Measurements from ENCODE around the gene MYL5.

The MYL5 gene

DNA sequence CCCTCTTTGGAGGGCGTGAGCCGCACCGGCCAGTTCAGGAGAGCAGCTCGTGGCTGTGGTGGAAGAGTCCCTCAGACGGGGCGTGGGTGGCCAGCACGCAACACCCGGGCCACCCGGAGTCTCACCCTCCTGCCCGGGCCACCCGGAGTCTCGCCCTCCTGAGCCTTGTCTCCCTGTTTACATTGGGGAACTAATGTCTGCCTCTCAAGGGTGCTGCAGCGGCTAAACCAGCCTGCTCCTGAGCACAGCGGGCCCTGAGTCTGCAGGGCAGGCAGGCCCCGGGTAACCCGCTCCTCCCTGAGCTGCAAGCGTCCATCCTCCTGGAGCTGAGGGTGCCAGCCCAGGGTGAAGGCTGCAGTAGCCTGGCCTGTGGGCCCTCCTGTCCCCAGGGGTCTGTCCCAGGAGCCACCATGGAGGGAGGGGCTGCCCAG, 46.0 kb upstream of the MYL5 start:
- DNase-seq, result no peak
- no peak overlapping the region for H3K27ac ChIP-seq (ENCODE audit: insufficient read depth in 1 of 2, low read depth in 1 of 2, low read length in 2 of 2, poor library complexity in 1 of 2, severe bottlenecking in 2 of 2)
- H3K36me3 ChIP-seq (ENCODE audit: control insufficient read depth in 4 of 4, insufficient read depth in 4 of 4, low read length in 3 of 4), result no peaks in the 10 kb centered on the region
- POLR2A ChIA-PET, result no interaction called here
- peaks cover 0 to 18% (median 3%) of the 10 kb centered on the region in 5 experiments for H3K27me3 ChIP-seq (replicated peaks in 2 of 5; ENCODE audit: control insufficient read depth in 4 of 5, insufficient read depth in 5 of 5, low read length in 4 of 5)
- H3K9me3 ChIP-seq (ENCODE audit: control extremely low read depth in 1 of 5, control insufficient read depth in 4 of 5, insufficient read depth in 2 of 5, low read depth in 1 of 5, low read length in 4 of 5), result peaks cover 0 to 12% (median 6%) of the 10 kb centered on the region in 5 experiments
- peaks cover 0 to 4% (median 0%) of the 10 kb centered on the region in 4 experiments for H3K4me1 ChIP-seq (ENCODE audit: control extremely low read depth in 1 of 4, control insufficient read depth in 4 of 4, insufficient read depth in 4 of 4, low read length in 3 of 4)
- whole genome bisulfite sequencing (ENCODE audit: insufficient coverage), result 100% methylated on average over 5 of the region's 17 CpGs
- no peak overlapping the region for H3K4me3 ChIP-seq (ENCODE audit: control insufficient read depth in 1 of 7, extremely low read depth in 1 of 7, insufficient read depth in 4 of 7, low read depth in 2 of 7, low read length in 6 of 7)
- CTCF ChIA-PET, result no interaction called here

DNA sequence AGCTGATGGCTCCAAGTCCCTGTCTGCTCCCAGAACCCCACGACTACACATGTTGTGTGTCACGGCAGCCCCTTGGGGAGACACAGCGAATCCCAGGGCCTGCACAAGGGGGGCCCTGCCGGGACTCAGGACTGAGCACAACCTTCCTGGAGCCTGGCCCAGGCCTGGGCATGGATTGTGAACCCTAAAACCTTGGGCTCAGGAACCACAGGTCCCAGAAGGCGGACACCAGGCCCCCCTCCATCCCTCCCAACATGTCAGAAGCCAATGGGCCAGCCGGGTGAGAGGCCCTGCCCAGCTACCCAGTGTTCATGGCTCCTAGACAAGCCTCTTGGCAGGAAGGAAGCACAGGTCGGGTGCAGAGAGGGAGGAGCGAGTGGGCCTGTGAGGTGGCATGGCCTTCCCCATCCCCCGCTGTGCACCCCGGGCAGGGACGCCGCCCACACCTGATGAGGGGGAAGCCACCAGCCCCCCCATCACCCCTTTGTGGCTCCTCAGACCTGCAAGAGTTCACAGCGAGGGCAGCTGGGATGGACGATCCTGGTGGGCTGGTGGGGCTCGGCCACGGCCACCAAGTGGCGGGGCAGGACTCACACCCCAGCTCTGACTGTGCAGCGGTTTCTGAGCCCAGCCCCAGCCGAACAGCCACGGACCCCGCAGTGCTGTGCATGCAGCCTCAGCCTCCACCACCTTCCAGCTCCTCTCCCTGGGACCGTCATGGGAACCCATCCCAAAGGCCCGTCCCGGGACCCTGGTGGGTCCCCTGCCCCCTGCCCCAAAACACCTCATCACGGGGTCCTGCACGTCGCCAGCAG, 45.3 kb upstream of the MYL5 start:
- CTCF ChIA-PET, result no interaction called here
- Histone ChIP-seq H3K4me1 (ENCODE audit: control extremely low read depth in 1 of 4, control insufficient read depth in 4 of 4, insufficient read depth in 4 of 4, low read length in 3 of 4) (peaks cover 0 to 4% (median 0%) of the 10 kb centered on the region in 4 experiments), H3K27ac (ENCODE audit: insufficient read depth in 1 of 2, low read depth in 1 of 2, low read length in 2 of 2, poor library complexity in 1 of 2, severe bottlenecking in 2 of 2) (no peak overlapping the region), H3K4me3 (ENCODE audit: control insufficient read depth in 1 of 7, extremely low read depth in 1 of 7, insufficient read depth in 4 of 7, low read depth in 2 of 7, low read length in 6 of 7) (no peak overlapping the region), H3K27me3 (replicated peaks in 2 of 5; ENCODE audit: control insufficient read depth in 4 of 5, insufficient read depth in 5 of 5, low read length in 4 of 5) (peaks cover 0 to 16% (median 3%) of the 10 kb centered on the region in 5 experiments), H3K9me3 (ENCODE audit: control extremely low read depth in 1 of 5, control insufficient read depth in 4 of 5, insufficient read depth in 2 of 5, low read depth in 1 of 5, low read length in 4 of 5) (peaks cover 0 to 12% (median 6%) of the 10 kb centered on the region in 5 experiments), H3K36me3 (ENCODE audit: control insufficient read depth in 4 of 4, insufficient read depth in 4 of 4, low read length in 3 of 4) (no peaks in the 10 kb centered on the region)
- POLR2A ChIA-PET, result no interaction called here
- DNase-seq, result no peak
- 85% methylated on average over 19 of the region's 27 CpGs for WGBS (ENCODE audit: insufficient coverage)

DNA sequence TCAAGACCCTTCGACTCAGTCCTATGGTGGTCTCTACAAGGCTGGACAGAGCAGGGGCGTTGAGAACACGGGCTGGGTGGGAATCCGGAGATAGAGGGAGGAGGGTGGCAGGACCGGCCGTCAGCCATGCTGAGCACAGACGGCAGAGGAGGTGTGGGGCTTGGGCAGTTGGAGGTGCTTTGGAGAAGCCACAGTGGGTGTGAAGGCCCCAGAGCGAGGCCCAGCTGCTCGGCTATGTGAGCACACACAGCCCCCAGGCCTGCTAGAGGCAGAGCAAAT, 44.8 kb upstream of the MYL5 start:
- Histone ChIP-seq H3K4me1 (ENCODE audit: control extremely low read depth in 1 of 4, control insufficient read depth in 4 of 4, insufficient read depth in 4 of 4, low read length in 3 of 4) (no peaks in the 10 kb centered on the region), H3K27ac (ENCODE audit: insufficient read depth in 1 of 2, low read depth in 1 of 2, low read length in 2 of 2, poor library complexity in 1 of 2, severe bottlenecking in 2 of 2) (no peak overlapping the region), H3K4me3 (ENCODE audit: control insufficient read depth in 1 of 7, extremely low read depth in 1 of 7, insufficient read depth in 4 of 7, low read depth in 2 of 7, low read length in 6 of 7) (no peak overlapping the region), H3K9me3 (ENCODE audit: control extremely low read depth in 1 of 5, control insufficient read depth in 4 of 5, insufficient read depth in 2 of 5, low read depth in 1 of 5, low read length in 4 of 5) (peaks cover 0 to 12% (median 6%) of the 10 kb centered on the region in 5 experiments), H3K36me3 (ENCODE audit: control insufficient read depth in 4 of 4, insufficient read depth in 4 of 4, low read length in 3 of 4) (no peaks in the 10 kb centered on the region), H3K27me3 (replicated peaks in 2 of 5; ENCODE audit: control insufficient read depth in 4 of 5, insufficient read depth in 5 of 5, low read length in 4 of 5) (peaks cover 0 to 15% (median 0%) of the 10 kb centered on the region in 5 experiments)
- WGBS (ENCODE audit: insufficient coverage), result 100% methylated on average over 5 of the region's 9 CpGs
- DNase-seq, result no peak
- ChIA-PET POLR2A (no interaction called here), CTCF (no interaction called here)

DNA sequence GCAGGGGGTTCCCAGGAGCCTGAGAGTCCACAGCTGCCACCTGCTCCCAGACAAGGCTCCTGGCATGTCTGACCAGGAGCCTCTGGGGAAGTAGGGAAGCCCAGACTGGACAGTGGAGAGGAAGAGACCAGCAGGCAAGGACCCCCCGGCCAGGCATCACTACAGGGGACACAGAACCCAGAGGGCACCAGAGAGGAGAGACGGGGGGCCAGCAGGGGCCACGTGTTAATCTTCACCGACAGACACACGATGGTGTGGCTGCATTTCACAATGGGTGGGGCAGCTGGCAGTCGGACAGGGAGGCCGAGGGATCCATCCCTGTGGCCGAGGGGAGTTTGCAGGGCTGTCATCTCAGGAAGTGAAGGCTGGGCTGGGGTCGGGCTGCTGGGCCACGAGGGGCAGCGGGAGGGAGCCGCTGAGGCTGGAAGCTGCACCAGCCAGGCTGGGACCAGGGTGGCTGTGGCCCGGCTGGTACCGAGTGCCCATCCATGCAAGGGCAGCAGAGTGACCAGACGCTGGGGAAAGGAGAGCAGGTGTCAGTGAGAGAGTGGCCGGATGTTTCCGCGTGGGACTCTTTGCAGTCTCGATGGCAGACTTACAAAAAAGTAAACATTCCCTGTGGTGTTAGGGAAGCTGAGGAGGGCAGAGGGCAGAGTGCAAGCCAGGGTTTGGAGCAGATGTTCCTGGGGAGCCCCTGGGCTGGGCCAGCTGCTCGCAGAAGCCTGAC, 44.3 kb upstream of the MYL5 start:
- DNase-seq, result no peak
- ChIA-PET POLR2A (no interaction called here), CTCF (interaction anchor here (0.6 kb wide), 1 partner anchor 233 kb away, joined by 3 read pairs; no protein-coding TSS in a partner anchor)
- Histone ChIP-seq H3K36me3 (ENCODE audit: control insufficient read depth in 4 of 4, insufficient read depth in 4 of 4, low read length in 3 of 4) (no peaks in the 10 kb centered on the region), H3K27me3 (replicated peaks in 2 of 5; ENCODE audit: control insufficient read depth in 4 of 5, insufficient read depth in 5 of 5, low read length in 4 of 5) (peaks cover 0 to 10% (median 0%) of the 10 kb centered on the region in 5 experiments), H3K9me3 (ENCODE audit: control extremely low read depth in 1 of 5, control insufficient read depth in 4 of 5, insufficient read depth in 2 of 5, low read depth in 1 of 5, low read length in 4 of 5) (peaks cover 0 to 12% (median 6%) of the 10 kb centered on the region in 5 experiments), H3K27ac (ENCODE audit: insufficient read depth in 1 of 2, low read depth in 1 of 2, low read length in 2 of 2, poor library complexity in 1 of 2, severe bottlenecking in 2 of 2) (no peak overlapping the region), H3K4me1 (ENCODE audit: control extremely low read depth in 1 of 4, control insufficient read depth in 4 of 4, insufficient read depth in 4 of 4, low read length in 3 of 4) (no peaks in the 10 kb centered on the region), H3K4me3 (ENCODE audit: control insufficient read depth in 1 of 7, extremely low read depth in 1 of 7, insufficient read depth in 4 of 7, low read depth in 2 of 7, low read length in 6 of 7) (no peak overlapping the region)
- 92% methylated on average over 17 of the region's 20 CpGs for WGBS (ENCODE audit: insufficient coverage)

DNA sequence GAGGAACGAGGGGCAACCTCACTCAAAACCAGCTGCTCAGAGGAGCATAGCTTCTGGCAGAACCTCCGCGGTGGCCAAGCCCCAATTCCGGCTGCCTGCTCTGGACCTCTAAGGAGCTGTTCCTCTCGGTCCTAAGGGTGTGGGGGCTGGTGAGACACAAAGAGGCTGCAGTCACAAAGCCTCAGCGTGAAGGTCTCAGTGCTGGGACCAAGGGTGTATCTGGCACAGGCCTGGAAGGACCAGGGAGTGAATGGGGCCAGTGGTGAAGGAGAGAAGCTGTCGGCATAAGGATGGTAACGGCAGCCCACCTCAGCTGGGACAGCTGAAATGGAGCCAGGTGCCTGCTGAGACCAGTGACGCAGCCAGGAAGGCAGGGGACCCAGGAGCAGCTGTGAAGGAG, 43.7 kb upstream of the MYL5 start:
- DNase-seq, result no peak
- no peak overlapping the region for H3K4me3 ChIP-seq (ENCODE audit: control insufficient read depth in 1 of 7, extremely low read depth in 1 of 7, insufficient read depth in 4 of 7, low read depth in 2 of 7, low read length in 6 of 7)
- H3K27me3 ChIP-seq (replicated peaks in 2 of 5; ENCODE audit: control insufficient read depth in 4 of 5, insufficient read depth in 5 of 5, low read length in 4 of 5), result peaks cover 0 to 12% (median 0%) of the 10 kb centered on the region in 5 experiments
- peaks cover 0 to 12% (median 6%) of the 10 kb centered on the region in 5 experiments for H3K9me3 ChIP-seq (ENCODE audit: control extremely low read depth in 1 of 5, control insufficient read depth in 4 of 5, insufficient read depth in 2 of 5, low read depth in 1 of 5, low read length in 4 of 5)
- 94% methylated on average over 9 of the region's 9 CpGs for WGBS (ENCODE audit: insufficient coverage)
- ChIA-PET CTCF (interaction anchor here (0.6 kb wide), 1 partner anchor 232 kb away, joined by 3 read pairs; no protein-coding TSS in a partner anchor), POLR2A (no interaction called here)
- no peak overlapping the region for H3K27ac ChIP-seq (ENCODE audit: insufficient read depth in 1 of 2, low read depth in 1 of 2, low read length in 2 of 2, poor library complexity in 1 of 2, severe bottlenecking in 2 of 2)
- no peaks in the 10 kb centered on the region for H3K4me1 ChIP-seq (ENCODE audit: control extremely low read depth in 1 of 4, control insufficient read depth in 4 of 4, insufficient read depth in 4 of 4, low read length in 3 of 4)
- H3K36me3 ChIP-seq (ENCODE audit: control insufficient read depth in 4 of 4, insufficient read depth in 4 of 4, low read length in 3 of 4), result no peaks in the 10 kb centered on the region

DNA sequence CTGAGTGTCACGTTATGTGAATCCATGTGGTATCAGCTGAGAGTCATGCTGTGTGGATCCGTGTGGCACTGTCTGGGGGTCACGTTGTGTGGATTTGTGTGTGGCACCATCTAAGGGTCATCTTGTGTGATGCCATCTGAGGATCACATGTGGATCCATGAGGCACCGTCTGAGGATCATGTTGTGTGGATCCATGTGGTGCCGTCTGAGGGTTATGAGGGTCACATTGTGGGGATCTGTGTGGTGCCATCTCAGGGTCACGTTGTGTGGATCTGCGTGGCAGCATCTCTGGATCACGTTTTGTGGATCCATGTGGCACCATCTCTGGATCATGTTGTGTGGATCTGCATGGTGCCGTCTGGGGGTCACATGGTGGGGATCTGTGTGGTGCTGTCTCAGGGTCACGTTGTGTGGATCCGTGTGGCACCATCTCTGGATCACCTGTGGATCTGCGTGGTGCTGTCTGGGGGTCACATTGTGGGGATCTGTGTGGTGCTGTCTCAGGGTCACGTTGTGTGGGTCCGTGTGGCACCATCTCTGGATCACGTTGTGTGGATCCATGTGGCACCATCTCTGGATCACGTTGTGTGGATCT, 42.0 kb upstream of the MYL5 start:
- no peak for DNase-seq
- Histone ChIP-seq H3K4me3 (ENCODE audit: control insufficient read depth in 1 of 7, extremely low read depth in 1 of 7, insufficient read depth in 4 of 7, low read depth in 2 of 7, low read length in 6 of 7) (no peak overlapping the region), H3K36me3 (ENCODE audit: control insufficient read depth in 4 of 4, insufficient read depth in 4 of 4, low read length in 3 of 4) (no peaks in the 10 kb centered on the region), H3K4me1 (ENCODE audit: control extremely low read depth in 1 of 4, control insufficient read depth in 4 of 4, insufficient read depth in 4 of 4, low read length in 3 of 4) (no peaks in the 10 kb centered on the region), H3K9me3 (ENCODE audit: control extremely low read depth in 1 of 5, control insufficient read depth in 4 of 5, insufficient read depth in 2 of 5, low read depth in 1 of 5, low read length in 4 of 5) (peaks cover 0 to 12% (median 6%) of the 10 kb centered on the region in 5 experiments), H3K27ac (ENCODE audit: insufficient read depth in 1 of 2, low read depth in 1 of 2, low read length in 2 of 2, poor library complexity in 1 of 2, severe bottlenecking in 2 of 2) (no peak overlapping the region), H3K27me3 (replicated peaks in 2 of 5; ENCODE audit: control insufficient read depth in 4 of 5, insufficient read depth in 5 of 5, low read length in 4 of 5) (peaks cover 0 to 26% (median 0%) of the 10 kb centered on the region in 5 experiments)
- WGBS (ENCODE audit: insufficient coverage), result 91% methylated on average over 12 of the region's 16 CpGs
- ChIA-PET POLR2A (no interaction called here), CTCF (no interaction called here)

DNA sequence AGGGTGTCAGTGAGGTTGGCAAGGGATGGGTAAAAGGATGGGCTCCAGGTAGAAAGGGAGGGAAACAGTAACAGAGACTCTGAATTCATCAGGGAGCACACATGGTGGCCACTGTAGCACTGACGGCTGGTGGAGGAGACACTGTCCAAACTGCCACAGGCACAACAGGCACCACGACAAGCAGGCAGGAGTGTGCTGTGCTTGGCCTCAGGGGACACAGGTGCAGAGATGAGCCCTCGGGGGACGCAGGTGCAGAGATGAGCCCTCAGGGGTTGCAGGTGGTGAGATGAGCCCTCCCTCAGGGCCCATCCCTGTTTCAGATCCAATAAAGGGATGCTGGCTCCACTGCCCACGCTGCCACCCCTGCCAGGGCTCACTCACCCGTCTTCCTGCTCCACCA, 41.4 kb upstream of the MYL5 start:
- Histone ChIP-seq H3K27me3 (replicated peaks in 2 of 5; ENCODE audit: control insufficient read depth in 4 of 5, insufficient read depth in 5 of 5, low read length in 4 of 5) (peaks cover 0 to 32% (median 3%) of the 10 kb centered on the region in 5 experiments), H3K9me3 (ENCODE audit: control extremely low read depth in 1 of 5, control insufficient read depth in 4 of 5, insufficient read depth in 2 of 5, low read depth in 1 of 5, low read length in 4 of 5) (peaks cover 0 to 12% (median 6%) of the 10 kb centered on the region in 5 experiments), H3K4me3 (ENCODE audit: control insufficient read depth in 1 of 7, extremely low read depth in 1 of 7, insufficient read depth in 4 of 7, low read depth in 2 of 7, low read length in 6 of 7) (no peak overlapping the region), H3K27ac (ENCODE audit: insufficient read depth in 1 of 2, low read depth in 1 of 2, low read length in 2 of 2, poor library complexity in 1 of 2, severe bottlenecking in 2 of 2) (no peak overlapping the region), H3K4me1 (ENCODE audit: control extremely low read depth in 1 of 4, control insufficient read depth in 4 of 4, insufficient read depth in 4 of 4, low read length in 3 of 4) (no peaks in the 10 kb centered on the region), H3K36me3 (ENCODE audit: control insufficient read depth in 4 of 4, insufficient read depth in 4 of 4, low read length in 3 of 4) (no peaks in the 10 kb centered on the region)
- whole genome bisulfite sequencing (ENCODE audit: insufficient coverage), result 97% methylated on average over 6 of the region's 6 CpGs
- ChIA-PET CTCF (no interaction called here), POLR2A (no interaction called here)
- DNase-seq, result no peak
